Ramos (cell line): ENCODE data around the gene FAM83F.

Source experiments
- in situ Hi-C: fragments of 300-500 bp; cut with MboI; formaldehyde crosslinking; loops from one replicate; pipeline ENCODE4 v1.14.3; 2022; ENCODE audit warnings: low sequenced_read_pairs; ENCODE audit not compliant: unreplicated experiment

The FAM83F gene

GRCh38 chr22:40051322-40051721, 56.6 kb downstream of the FAM83F start:
- in situ Hi-C loops: loop anchor here (10.0 kb wide), 1 partner anchor 293 kb away; the partner anchor contains the start of gene ADSL

GRCh38 chr22:40053460-40053859, 58.7 kb downstream of the FAM83F start:
- in situ Hi-C loops: loop anchor here (10.0 kb wide), 1 partner anchor 291 kb away; the partner anchor contains the start of gene ADSL

DNA sequence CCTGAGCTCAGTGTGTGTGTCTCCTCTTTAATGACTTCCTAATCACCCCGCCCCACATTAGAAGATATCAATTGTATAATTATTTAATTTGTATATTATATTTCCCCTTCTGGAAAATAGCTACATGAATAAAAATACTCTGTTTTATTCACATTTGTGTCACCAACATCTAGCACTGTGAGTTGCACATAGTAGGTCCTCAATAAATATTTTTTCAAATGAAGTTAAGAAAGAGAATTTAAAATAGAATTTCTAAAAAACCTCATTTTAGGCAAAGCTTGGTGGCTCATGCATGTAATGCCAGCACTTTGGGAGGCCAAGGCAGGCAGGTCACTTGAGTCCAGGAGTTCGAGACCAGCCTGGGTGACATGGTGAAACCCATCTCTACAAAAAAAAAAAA, 59.7 kb downstream of the FAM83F start:
- in situ Hi-C loops: loop anchor here (10.0 kb wide), 1 partner anchor 290 kb away; the partner anchor contains the start of gene ADSL

- in situ Hi-C loops: loop anchor here (10.0 kb wide), 1 partner anchor 289 kb away; the partner anchor contains the start of gene ADSL
These were observed 60.6 kb downstream of the FAM83F start for GRCh38 chr22:40055143-40055883.

GRCh38 chr22:40056154-40056553, 61.4 kb downstream of the FAM83F start:
- in situ Hi-C loops: loop anchor here (10.0 kb wide), 1 partner anchor 289 kb away; the partner anchor contains the start of gene ADSL

DNA sequence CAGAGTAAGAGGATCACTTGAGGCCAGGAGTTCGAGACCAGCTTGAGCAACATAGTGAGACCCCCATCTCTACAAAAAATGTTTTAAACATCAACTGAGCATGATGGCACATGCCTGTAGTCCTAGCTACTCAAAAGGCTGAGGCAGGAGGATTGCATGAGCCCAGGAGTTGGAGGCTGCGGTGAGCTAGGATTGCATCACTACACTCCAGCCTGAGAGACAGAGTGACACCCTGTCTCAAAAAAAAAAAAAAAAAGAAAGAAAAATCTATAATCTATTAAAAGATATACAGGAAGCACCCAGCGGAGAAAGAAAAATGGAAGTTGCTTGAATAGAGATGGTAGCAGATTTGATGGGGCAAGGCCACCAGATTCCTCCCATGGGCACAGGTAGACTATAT, 61.8 kb downstream of the FAM83F start:
- in situ Hi-C loops: loop anchor here (10.0 kb wide), 1 partner anchor 288 kb away; the partner anchor contains the start of gene ADSL

GRCh38 chr22:40057652-40058051, 62.9 kb downstream of the FAM83F start:
- in situ Hi-C loops: loop anchor here (10.0 kb wide), 1 partner anchor 287 kb away; the partner anchor contains the start of gene ADSL

DNA sequence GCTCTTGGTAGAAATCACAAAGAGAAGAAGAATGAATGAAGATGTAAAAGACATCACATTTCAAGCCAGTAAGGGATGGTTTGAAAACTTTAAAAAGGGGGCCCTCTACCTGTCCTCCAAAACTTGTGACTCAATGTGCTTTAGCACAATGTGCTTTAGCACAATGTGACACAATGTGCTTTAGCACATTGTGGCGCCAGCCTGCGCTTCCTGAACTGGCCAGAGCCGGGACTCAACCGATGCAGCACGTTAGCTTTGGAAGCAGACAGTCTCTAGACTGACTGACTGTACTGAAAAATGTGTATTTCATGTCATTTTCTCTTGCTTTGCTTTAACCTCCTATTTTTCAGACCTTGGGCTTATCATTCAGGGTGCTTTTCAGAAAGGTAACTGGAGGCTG, 63.5 kb downstream of the FAM83F start:
- in situ Hi-C loops: loop anchor here (10.0 kb wide), 1 partner anchor 287 kb away; the partner anchor contains the start of gene ADSL

DNA sequence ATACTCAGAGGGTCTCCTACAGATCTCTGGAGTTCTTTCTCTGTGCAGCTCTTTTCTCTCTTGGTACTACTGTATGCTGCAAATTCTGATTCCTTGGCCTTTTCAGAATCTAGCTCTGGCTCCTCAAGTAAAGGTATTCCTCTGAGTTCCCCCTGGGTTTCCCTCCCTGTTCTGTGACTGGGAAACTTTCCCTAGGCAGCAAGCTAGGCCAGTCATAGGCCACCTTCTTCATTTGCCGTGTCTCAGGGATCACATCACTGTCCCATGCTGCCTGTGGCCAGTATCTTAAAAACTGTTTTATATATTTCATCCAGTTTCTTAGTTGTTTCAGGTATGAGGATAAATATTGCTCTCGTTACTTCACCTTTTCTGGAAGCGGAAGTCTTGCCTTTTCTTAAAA, 71.2 kb downstream of the FAM83F start:
- in situ Hi-C loops: no loop called here

DNA sequence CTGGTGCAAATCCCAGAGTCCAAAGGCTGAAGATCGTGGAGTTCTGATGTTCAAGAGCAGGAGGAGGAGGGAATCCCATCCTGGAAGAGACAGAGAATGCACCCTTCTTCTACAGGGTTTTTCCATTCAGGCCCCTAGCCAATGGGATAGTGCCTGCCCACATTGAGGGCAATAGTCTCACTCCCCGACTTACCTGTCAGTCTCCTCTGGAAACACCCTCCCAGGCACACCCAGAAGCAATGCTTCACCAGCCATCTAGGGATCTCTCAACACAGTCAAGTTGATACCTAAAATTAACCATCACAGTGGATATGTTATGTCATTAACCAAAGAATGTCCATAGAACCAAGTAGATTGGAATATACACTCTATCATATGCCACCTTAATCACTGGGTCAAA, 72.9 kb downstream of the FAM83F start:
- in situ Hi-C loops: no loop called here

GRCh38 chr22:40070701-40071100, 75.9 kb downstream of the FAM83F start:
- in situ Hi-C loops: no loop called here

DNA sequence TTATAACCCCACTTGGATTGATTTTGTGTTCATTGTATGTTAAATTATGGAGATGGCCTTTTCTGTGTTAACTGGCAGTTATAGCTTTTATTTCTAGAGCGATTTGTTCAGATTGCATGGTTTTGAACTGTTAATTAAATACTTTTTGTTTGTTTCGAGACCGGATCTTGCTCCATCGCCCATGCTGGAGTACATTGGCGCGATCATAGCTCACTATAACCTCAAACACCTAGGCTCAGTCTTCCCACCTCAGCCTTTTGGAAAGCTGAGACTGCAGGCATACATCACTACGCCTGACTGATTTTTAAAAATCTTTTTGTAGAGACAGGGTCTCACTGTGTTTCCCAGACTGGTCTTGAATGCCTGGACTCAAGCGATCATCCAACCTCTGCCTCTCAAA, 77.0 kb downstream of the FAM83F start:
- in situ Hi-C loops: no loop called here

GRCh38 chr22:40076702-40077645, 82.2 kb downstream of the FAM83F start:
- in situ Hi-C loops: no loop called here

DNA sequence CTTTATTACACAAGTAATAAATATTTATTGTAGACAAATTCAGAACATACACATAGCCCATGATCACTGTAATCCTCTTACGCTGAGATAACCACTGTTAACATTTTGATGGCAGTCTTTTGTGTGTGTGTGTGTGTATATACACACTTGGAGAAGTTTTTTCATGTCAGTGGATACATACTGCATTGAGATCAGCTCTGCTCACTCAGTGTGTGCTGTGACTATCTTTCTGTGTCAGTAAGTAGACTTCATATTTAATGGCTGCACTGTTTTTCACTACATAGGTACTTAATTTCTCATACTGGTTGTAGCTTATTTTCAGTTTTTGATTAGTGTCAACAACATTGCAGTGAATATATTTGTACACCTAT, 82.9 kb downstream of the FAM83F start:
- in situ Hi-C loops: no loop called here

- in situ Hi-C loops: no loop called here
These were observed 86.9 kb downstream of the FAM83F start for GRCh38 chr22:40081662-40082061.

GRCh38 chr22:40082184-40082583, 87.4 kb downstream of the FAM83F start:
- in situ Hi-C loops: no loop called here

DNA sequence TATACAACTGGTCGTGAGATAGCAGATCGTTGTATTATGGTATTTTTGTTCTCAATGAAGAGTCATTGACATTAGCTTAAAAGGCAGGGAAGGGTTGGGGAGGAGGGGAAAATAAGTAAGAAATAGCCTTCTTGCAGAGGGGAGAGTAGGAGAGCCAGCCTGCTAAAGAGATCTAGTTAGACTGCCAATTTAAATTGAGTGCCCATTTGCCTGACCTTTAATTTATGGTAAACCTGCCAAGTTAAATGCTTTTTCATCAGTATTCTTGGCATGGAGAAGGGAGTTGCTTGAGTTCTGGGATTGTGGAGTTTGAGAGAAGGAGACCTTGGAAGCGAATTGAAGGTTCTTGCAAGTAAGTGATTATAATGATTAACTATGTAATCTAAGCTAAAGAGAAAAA, 89.0 kb downstream of the FAM83F start:
- in situ Hi-C loops: no loop called here

DNA sequence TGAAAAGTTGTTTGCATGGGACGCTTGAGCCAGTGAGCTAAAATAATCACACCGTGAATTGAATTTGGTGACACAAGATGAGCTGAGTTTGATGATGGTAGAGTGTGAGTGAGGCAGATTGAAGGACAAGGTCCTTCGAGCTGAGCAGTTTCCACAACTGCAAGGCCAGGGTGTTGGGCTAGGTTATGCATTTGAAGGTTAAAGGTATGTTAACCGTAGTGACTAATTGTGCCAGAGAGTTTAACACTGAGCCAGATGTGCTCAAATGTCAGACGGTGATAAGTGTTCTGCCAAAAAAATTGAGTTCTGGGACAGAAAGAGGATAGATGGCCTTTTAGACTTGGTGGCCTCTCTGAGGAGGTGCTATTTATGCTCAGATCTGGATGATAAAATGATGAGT, 89.5 kb downstream of the FAM83F start:
- in situ Hi-C loops: no loop called here

DNA sequence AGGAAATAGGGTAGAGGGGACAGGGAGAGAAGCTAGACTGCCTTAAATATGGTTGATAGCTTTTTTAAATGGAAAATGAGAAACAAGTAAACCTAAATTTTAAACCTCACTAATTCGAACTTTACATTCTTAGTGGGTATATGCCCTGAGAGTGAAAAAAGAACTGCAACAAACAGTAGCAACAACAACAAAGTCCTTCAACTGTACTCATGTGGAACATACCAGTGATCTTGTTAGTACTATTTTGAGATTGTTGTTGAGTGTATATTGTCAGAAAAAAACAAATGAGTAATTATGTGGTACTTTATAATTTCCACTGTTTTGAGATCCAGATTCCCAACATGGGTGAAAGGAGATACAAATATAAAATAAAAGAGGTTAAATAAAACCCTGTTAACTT, 94.1 kb downstream of the FAM83F start:
- in situ Hi-C loops: no loop called here
